ENCODE results near the gene ENPP1. TPM values are rescaled to one million over a fixed set of nuclear protein-coding genes. Genes with fewer than 3 reads are reported as not detected.

The ENPP1 gene
- total and polyA plus RNA-seq, 2 of the 4 experiments (the other 2 are of a cell fraction): 10.9 to 38.9 TPM

DNA sequence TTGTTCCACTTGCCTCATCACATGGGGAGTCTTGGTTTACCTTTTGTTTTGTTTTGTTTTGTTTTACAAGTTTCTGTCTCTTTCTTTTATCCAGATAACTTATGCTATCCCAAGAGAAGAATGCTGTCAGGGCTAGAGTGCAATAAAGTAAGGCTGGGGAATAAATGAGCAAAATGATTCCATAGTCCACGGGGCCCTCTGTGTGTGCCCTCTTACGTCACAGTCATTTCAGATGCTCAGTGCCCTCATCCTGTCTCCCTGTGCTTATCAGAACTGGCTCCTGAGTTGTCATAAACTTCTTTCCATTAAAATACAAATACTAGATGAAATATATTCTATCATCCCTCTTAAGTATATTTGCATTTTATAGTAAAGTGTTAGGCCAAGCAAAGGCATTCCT is 30.8 kb upstream of the ENPP1 start:
- no peak overlapping the region for H3K4me2 ChIP-seq (ENCODE audit: low read depth, low read length)

More for the DNA sequence above, 30.8 kb upstream of the ENPP1 start:
- Histone ChIP-seq H3K27ac (ENCODE audit: insufficient read depth, low read length) (no peak overlapping the region), H2BK20ac (ENCODE audit: low read depth, low read length) (no peak overlapping the region), H3K9me1 (ENCODE audit: insufficient read depth, low read length) (peaks cover 3% of the 10 kb centered on the region; the same call in 1 of the 2 replicates), H4K5ac (ENCODE audit: low read depth, low read length) (no peak overlapping the region), H3K36me3 (ENCODE audit: control insufficient read depth, insufficient read depth, low read length) (no peaks in the 10 kb centered on the region), H3K23ac (ENCODE audit: low read depth, low read length) (no peak overlapping the region), H3K18ac (ENCODE audit: low read depth, low read length) (no peak overlapping the region), H2AK5ac (ENCODE audit: low read depth, low read length) (no peak overlapping the region), H4K20me1 (ENCODE audit: insufficient read depth, low read length) (no peaks in the 10 kb centered on the region), H3K14ac (replicated peaks; ENCODE audit: low read depth, low read length) (no peak overlapping the region), H2AK9ac (replicated peaks; ENCODE audit: low read depth, low read length, poor library complexity) (no peak overlapping the region), H3K79me1 (ENCODE audit: low read depth in 1 of 2, low read length in 2 of 2) (no peaks in the 10 kb centered on the region), H3K56ac (ENCODE audit: extremely low read depth, insufficient read depth, low read length) (no peak overlapping the region), H2BK5ac (ENCODE audit: low read depth, low read length, poor library complexity, severe bottlenecking) (no peak overlapping the region), H3K4me1 (ENCODE audit: control insufficient read depth, insufficient read depth, low read length) (peaks cover 2% of the 10 kb centered on the region; the same call in 1 of the 2 replicates), H4K91ac (ENCODE audit: insufficient read depth, low read depth, low read length) (no peak overlapping the region), H3K4ac (ENCODE audit: low read depth, low read length) (no peak overlapping the region), H3K9me3 (ENCODE audit: control insufficient read depth, insufficient read depth, low read length) (no peaks in the 10 kb centered on the region), H4K8ac (ENCODE audit: low read depth in 2 of 2, low read length in 2 of 2) (no peak overlapping the region), H3K27me3 (ENCODE audit: control insufficient read depth, insufficient read depth, low read length) (no peaks in the 10 kb centered on the region; the same call in 1 of the 2 replicates), H3K9ac (ENCODE audit: low read depth, low read length) (no peak overlapping the region), H2BK15ac (ENCODE audit: low read depth, low read length) (no peak overlapping the region), H2AFZ (replicated peaks; ENCODE audit: low read length, poor library complexity) (no peak overlapping the region), H2BK120ac (ENCODE audit: low read depth, low read length) (no peak overlapping the region), H3K4me3 (ENCODE audit: insufficient read depth, low read depth, low read length) (no peak overlapping the region)
- CTCF ChIA-PET: no interaction called here
- no CpG with 5 or more reads among the region's 2 CpGs for WGBS, 2 experiments (ENCODE audit: extremely low coverage in 2 of 2, insufficient read length in 1 of 2)
- in situ Hi-C loops (cut with MboI; ENCODE audit: low sequenced_read_pairs): no loop called here
- no peak for TF ChIP-seq MAFK (IDR thresholded peaks at IDR 0.05; ENCODE audit: low read depth, low read length)
- no peak for TF ChIP-seq SMC3 (IDR thresholded peaks at IDR 0.05; ENCODE audit: low read depth, low read length)
- TF ChIP-seq, protein P1, sequence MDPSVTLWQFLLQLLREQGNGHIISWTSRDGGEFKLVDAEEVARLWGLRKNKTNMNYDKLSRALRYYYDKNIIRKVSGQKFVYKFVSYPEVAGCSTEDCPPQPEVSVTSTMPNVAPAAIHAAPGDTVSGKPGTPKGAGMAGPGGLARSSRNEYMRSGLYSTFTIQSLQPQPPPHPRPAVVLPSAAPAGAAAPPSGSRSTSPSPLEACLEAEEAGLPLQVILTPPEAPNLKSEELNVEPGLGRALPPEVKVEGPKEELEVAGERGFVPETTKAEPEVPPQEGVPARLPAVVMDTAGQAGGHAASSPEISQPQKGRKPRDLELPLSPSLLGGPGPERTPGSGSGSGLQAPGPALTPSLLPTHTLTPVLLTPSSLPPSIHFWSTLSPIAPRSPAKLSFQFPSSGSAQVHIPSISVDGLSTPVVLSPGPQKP (IDR thresholded peaks at IDR 0.05; ENCODE audit: borderline replicate concordance, low read depth, low read length): no peak
- TF ChIP-seq MXI1 (IDR thresholded peaks at IDR 0.05; ENCODE audit: borderline replicate concordance, low read depth, low read length): no peak
- no peak for TF ChIP-seq CEBPB (IDR thresholded peaks at IDR 0.05; ENCODE audit: low read depth, low read length)
- TF ChIP-seq MAZ (IDR thresholded peaks at IDR 0.05; ENCODE audit: borderline replicate concordance, low read depth, low read length): no peak
- no peak for TF ChIP-seq FOS (IDR thresholded peaks at IDR 0.05; ENCODE audit: low read depth, low read length)
- TF ChIP-seq, protein P2, sequence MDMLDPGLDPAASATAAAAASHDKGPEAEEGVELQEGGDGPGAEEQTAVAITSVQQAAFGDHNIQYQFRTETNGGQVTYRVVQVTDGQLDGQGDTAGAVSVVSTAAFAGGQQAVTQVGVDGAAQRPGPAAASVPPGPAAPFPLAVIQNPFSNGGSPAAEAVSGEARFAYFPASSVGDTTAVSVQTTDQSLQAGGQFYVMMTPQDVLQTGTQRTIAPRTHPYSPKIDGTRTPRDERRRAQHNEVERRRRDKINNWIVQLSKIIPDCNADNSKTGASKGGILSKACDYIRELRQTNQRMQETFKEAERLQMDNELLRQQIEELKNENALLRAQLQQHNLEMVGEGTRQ (IDR thresholded peaks at IDR 0.05; ENCODE audit: low read depth, low read length): no peak
- TF ChIP-seq BHLHE40 (IDR thresholded peaks at IDR 0.05; ENCODE audit: low read depth, low read length): no peak
- TF ChIP-seq CHD1 (IDR thresholded peaks at IDR 0.05; ENCODE audit: low read depth, low read length): no peak
- TF ChIP-seq RFX5 (IDR thresholded peaks at IDR 0.05; ENCODE audit: low read depth, low read length): no peak
- no peak for TF ChIP-seq RAD21 (IDR thresholded peaks at IDR 0.05; ENCODE audit: low read length)
- no peak for TF ChIP-seq POLR2A (IDR thresholded peaks at IDR 0.05; ENCODE audit: low read depth, low read length)
- TF ChIP-seq NFE2L2 (IDR thresholded peaks at IDR 0.05; ENCODE audit: low read depth, low read length): no peak
- TF ChIP-seq, protein P3, sequence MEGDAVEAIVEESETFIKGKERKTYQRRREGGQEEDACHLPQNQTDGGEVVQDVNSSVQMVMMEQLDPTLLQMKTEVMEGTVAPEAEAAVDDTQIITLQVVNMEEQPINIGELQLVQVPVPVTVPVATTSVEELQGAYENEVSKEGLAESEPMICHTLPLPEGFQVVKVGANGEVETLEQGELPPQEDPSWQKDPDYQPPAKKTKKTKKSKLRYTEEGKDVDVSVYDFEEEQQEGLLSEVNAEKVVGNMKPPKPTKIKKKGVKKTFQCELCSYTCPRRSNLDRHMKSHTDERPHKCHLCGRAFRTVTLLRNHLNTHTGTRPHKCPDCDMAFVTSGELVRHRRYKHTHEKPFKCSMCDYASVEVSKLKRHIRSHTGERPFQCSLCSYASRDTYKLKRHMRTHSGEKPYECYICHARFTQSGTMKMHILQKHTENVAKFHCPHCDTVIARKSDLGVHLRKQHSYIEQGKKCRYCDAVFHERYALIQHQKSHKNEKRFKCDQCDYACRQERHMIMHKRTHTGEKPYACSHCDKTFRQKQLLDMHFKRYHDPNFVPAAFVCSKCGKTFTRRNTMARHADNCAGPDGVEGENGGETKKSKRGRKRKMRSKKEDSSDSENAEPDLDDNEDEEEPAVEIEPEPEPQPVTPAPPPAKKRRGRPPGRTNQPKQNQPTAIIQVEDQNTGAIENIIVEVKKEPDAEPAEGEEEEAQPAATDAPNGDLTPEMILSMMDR (conservative IDR thresholded peaks at IDR 0.05; ENCODE audit: low read depth, low read length): no peak
- no peak for TF ChIP-seq RCOR1 (IDR thresholded peaks at IDR 0.05; ENCODE audit: insufficient replicate concordance, low read length)
- DNase-seq: no peak
- intact Hi-C loops (cut with micrococcal nuclease): no loop called here
- ATAC-seq (ENCODE audit: low read depth): no peak
- dilution Hi-C loops (cut with HindIII; ENCODE audit: low sequenced_read_pairs, unreplicated experiment): no loop called here
- BruUV-seq (replicated peaks): no TSS peak
- POLR2A ChIA-PET (ENCODE audit: unreplicated experiment): interaction anchor here (0.7 kb wide), 1 partner anchor 27 kb away, joined by 3 read pairs; no protein-coding TSS in a partner anchor

Measured in IMR-90 (cell line).